Nephron (organoid): ENCODE measurements around the gene CA6.
"Not testable (repeated sequence)": the region's sequence is repeated elsewhere in the genome, so short reads cannot be mapped to it uniquely, and the experiment has no call there.

Experiments
- H3K27ac Mint-ChIP-seq, 3 experiments: 2 replicates each; pipeline ENCODE4 v1.8.0; 2020; ENCODE audit warnings: mixed read lengths in 3 of 3, mild to moderate bottlenecking in 2 of 3, moderate library complexity in 1 of 3
- H3K27me3 Mint-ChIP-seq: 2 replicates; pipeline ENCODE4 v1.8.0; 2021; ENCODE audit warnings: low read depth, mild to moderate bottlenecking, moderate library complexity, mixed read lengths
- H3K36me3 Mint-ChIP-seq: 2 replicates; pipeline ENCODE4 v1.8.0; 2020; ENCODE audit warnings: low read depth, mixed read lengths
- H3K4me1 Mint-ChIP-seq: 2 replicates; pipeline ENCODE4 v1.8.0; 2020; ENCODE audit warnings: mixed read lengths
- H3K4me3 Mint-ChIP-seq, 3 experiments: 2 replicates each; pipeline ENCODE4 v1.8.0; 2020; ENCODE audit warnings: mild to moderate bottlenecking in 3 of 3, mixed read lengths in 3 of 3, moderate library complexity in 2 of 3
- H3K9me3 Mint-ChIP-seq: 2 replicates; pipeline ENCODE4 v1.8.0; 2020; ENCODE audit warnings: mixed read lengths
- TF ChIP-seq, protein P1 (sequence below), 3 experiments: fragments of 200-600 bp; sonication (generic); IDR thresholded peaks; one replicate each; pipeline ENCODE4 v1.5.0; 2021; ENCODE audit warnings: antibody characterized with exemption in 3 of 3; ENCODE audit not compliant: unreplicated experiment in 3 of 3

CA6 gene

DNA sequence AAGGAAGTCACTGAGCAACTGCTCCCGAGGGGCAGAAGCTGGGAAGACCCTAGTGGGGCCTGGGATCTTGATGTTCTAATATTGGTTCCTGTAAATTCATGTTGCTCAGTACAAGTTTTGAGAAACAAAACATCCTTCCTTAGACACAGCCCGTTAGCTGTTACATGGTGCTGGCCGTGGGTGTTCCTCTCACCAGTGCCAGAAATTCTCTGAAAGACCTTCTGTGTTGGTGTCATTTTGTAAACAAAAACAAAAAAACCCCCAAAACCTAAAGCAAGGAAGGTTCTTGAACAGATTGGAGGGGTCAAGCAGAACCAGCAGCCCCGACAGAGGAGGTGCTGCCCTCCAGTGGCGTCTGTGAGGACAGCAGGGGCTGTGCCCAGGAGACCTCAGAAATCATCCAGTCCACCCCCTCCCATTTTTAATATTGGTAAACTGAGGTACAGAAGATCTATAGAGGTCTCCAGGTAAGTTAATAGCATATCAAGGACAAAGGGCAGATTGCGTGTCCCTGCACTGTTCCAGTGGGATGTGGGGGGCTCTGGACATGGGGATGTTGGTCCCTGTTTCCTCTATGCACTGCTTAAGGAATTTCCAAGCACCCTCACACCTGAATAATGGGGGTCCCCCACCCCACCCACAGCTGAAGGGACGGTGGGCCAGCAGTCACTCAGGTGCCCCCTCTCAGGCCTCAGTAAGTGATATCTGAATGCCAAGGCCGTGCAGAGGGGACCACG, 42.4 kb downstream of the CA6 start:
- peaks cover 9% of the 10 kb centered on the region for H3K27me3 Mint-ChIP-seq
- H3K4me1 Mint-ChIP-seq: no peaks in the 10 kb centered on the region
- peaks cover 3% of the 10 kb centered on the region for H3K9me3 Mint-ChIP-seq
- H3K4me3 Mint-ChIP-seq: no peak overlapping the region
- H3K36me3 Mint-ChIP-seq: no peaks in the 10 kb centered on the region
- peak overlapping the region in 1 of 3 experiments; percentile 29 for H3K27ac Mint-ChIP-seq
- TF ChIP-seq, protein P1, sequence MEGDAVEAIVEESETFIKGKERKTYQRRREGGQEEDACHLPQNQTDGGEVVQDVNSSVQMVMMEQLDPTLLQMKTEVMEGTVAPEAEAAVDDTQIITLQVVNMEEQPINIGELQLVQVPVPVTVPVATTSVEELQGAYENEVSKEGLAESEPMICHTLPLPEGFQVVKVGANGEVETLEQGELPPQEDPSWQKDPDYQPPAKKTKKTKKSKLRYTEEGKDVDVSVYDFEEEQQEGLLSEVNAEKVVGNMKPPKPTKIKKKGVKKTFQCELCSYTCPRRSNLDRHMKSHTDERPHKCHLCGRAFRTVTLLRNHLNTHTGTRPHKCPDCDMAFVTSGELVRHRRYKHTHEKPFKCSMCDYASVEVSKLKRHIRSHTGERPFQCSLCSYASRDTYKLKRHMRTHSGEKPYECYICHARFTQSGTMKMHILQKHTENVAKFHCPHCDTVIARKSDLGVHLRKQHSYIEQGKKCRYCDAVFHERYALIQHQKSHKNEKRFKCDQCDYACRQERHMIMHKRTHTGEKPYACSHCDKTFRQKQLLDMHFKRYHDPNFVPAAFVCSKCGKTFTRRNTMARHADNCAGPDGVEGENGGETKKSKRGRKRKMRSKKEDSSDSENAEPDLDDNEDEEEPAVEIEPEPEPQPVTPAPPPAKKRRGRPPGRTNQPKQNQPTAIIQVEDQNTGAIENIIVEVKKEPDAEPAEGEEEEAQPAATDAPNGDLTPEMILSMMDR (IDR thresholded peaks at IDR 0.05; ENCODE audit: unreplicated experiment in 3 of 3): peak; percentile 92 to 95 (median 95)

DNA sequence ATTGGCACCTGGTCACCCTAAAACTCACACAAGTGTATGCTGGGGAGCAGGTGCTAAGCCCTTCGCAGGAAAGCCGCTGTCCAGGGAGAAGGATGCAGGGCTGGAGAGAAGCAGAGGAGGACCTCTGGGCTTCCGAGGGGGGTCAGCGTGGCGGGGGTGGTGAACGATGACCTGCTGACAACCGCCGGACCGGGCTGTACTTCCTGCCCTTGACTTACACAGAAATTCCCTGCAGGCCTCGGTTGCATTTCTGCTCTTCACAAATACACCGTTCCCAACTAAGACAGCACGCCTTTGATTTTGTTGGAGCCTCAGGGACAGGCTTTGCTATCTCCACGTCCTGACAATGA, 42.9 kb downstream of the CA6 start:
- H3K27ac Mint-ChIP-seq: no peak overlapping the region
- H3K4me3 Mint-ChIP-seq: no peak overlapping the region

DNA sequence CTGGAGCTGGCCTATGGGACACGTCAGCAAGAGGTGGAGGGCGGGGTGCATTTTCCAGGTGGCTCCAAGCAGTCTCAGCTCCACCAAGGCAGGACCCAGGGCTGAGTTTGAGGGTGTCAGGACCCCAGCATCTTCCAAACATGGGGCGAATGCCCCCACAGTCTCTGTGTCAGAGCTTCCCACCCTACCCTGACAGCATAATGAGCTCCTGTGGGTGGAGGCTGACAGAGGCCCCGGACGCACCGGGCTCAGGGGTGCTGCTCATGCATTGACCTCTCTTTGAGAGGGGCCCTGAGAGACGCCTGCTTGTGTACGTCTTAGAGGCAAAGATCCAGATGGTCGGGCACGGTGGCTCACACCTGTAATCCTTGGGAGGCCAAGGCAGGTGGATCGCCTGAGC, 43.4 kb downstream of the CA6 start:
- Mint-ChIP-seq H3K4me3 (no peak overlapping the region), H3K4me1 (no peaks in the 10 kb centered on the region), H3K27me3 (peaks cover 9% of the 10 kb centered on the region), H3K27ac (no peak overlapping the region), H3K36me3 (no peaks in the 10 kb centered on the region), H3K9me3 (peaks cover 5% of the 10 kb centered on the region)
- TF ChIP-seq, protein P1 (IDR thresholded peaks at IDR 0.05; ENCODE audit: unreplicated experiment in 3 of 3): no peak

More for the DNA sequence above, 42.9 kb downstream of the CA6 start:
- Mint-ChIP-seq H3K27me3 (peaks cover 9% of the 10 kb centered on the region), H3K9me3 (peaks cover 5% of the 10 kb centered on the region), H3K36me3 (no peaks in the 10 kb centered on the region), H3K4me1 (no peaks in the 10 kb centered on the region)
- TF ChIP-seq, protein P1 (IDR thresholded peaks at IDR 0.05; ENCODE audit: unreplicated experiment in 3 of 3): no peak

DNA sequence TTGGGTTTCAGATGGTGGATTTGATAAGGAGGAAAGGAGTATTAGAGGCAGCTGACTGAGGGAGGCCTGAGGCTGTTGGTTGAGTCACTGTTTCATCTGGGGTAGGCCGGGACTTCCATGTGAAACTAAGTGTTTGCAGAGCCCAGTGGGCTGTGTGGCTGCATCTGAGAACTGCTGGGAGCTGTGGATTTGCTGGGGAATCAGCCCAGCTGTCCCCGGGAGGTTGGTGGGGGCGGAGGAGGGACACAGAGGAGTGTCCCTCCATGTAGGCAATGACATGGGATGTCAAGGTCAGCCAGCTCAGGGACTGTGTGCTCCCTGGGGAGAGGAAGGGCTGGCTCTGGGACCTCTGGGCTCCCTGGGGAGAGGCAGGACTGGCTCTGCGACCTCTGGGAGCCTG, 44.2 kb downstream of the CA6 start:
- H3K27me3 Mint-ChIP-seq: peaks cover 9% of the 10 kb centered on the region
- peaks cover 5% of the 10 kb centered on the region for H3K9me3 Mint-ChIP-seq
- TF ChIP-seq, protein P1 (IDR thresholded peaks at IDR 0.05; ENCODE audit: unreplicated experiment in 3 of 3): no peak
- H3K27ac Mint-ChIP-seq: peak overlapping the region in 1 of 3 experiments; percentile 14
- H3K4me3 Mint-ChIP-seq: no peak overlapping the region
- H3K4me1 Mint-ChIP-seq: no peaks in the 10 kb centered on the region
- no peaks in the 10 kb centered on the region for H3K36me3 Mint-ChIP-seq

DNA sequence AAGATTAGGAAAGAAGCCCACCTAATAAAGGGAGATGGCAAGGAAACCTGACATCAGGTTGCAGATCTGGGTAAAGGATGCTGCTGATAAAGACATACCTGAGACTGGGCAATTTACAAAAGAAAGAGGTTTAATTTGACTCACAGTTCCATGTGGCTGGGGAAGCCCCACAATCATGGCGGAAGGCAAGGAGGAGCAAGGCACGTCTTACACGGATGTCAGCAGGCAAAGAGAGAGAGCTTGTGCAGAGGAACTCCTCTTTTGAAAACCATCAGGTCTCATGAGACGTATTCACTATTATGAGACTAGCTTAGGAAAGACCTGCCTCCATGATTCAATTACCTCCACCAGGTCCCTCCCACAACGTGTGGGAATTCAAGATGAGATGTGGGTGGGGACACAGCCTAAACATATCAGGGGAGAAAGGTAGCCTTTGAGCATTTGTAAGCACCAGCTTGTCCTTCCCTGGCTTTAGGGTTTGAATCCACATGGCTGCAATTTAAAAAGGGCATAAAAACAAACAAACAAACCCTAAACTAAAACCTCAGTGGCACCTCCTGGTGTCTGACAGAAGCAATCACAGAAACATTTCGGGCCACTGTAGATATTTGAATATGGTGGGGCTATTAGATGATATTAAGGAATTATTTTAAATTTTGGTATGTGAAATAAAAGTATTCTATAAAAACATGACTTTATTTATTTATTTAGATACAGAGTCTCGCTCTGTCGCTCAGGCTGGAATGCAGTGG, 47.4 kb downstream of the CA6 start:
- TF ChIP-seq, protein P1 (IDR thresholded peaks at IDR 0.05; ENCODE audit: unreplicated experiment in 3 of 3): no peak
- no peaks in the 10 kb centered on the region for H3K36me3 Mint-ChIP-seq
- no peak overlapping the region for H3K4me3 Mint-ChIP-seq
- H3K9me3 Mint-ChIP-seq: peaks cover 5% of the 10 kb centered on the region
- H3K4me1 Mint-ChIP-seq: no peaks in the 10 kb centered on the region
- no peak overlapping the region for H3K27ac Mint-ChIP-seq
- H3K27me3 Mint-ChIP-seq: peaks cover 7% of the 10 kb centered on the region

DNA sequence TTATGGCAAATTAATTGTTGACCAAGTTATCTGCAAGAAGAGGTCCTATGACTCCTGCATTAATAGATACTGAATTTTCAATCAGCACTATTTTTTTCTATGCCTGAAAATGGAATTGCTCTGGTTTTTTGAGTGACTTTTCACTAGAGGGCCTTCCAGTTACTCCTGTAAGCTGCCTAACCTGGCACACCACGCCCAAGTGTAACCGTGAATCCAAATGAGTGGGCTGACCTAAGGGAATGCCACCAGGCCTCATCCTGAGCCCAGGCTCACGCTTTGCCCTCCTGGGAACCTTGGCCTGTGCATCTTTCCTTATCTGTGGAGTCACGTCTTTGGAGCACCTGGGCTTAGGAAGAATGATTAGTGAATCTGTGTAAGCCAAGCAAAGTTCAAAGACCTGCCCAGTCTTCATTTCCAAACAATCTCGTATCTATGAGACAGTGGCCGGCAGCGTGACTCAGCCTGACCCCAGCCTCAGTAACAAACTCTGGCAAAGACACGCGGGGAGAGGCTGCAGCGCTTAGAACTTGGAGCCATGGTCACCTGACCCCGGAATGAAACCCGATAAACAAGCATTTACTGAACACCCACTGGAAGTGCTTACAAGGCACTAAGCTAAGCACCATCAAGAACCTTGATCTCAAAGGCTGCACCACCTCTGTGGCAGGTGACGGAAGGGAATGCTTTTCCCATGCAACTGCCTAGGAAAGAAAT, 48.5 kb downstream of the CA6 start:
- not testable (repeated sequence) for H3K4me1 Mint-ChIP-seq, H3K9me3 Mint-ChIP-seq, H3K4me3 Mint-ChIP-seq, H3K27me3 Mint-ChIP-seq, H3K36me3 Mint-ChIP-seq, H3K27ac Mint-ChIP-seq

DNA sequence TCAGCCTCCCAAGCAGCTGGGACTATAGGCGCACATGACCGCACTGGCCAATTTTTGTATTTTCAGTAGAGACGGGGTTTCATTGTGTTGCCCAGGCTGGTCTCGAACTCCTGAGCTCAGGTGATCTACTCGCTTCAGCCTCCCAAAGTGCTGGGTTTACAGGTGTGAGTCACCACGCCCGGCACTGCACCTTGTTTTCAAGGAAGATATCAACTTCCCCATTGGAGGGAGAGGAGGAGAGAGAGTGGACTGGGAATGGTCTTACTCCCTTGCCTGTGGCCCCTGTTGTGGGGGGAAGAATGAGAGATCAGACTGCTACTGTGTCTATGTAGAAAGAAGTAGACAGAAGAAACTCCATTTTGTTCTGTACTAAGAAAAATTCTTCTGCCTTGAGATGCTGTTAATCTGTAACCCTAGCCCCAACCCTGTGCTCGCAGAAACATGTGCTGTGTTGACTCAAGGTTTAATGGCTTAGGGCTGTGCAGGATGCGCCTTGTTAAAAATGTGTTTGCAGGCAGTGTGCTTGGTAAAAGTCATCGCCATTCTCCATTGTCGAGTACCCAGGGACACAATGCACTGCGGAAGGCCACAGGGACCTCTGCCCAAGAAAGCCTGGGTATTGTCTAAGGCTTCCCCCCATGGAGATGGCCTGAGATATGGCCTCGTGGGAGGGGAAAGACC, 56.0 kb downstream of the CA6 start:
- not testable (repeated sequence) for H3K4me1 Mint-ChIP-seq, H3K36me3 Mint-ChIP-seq, H3K4me3 Mint-ChIP-seq, H3K9me3 Mint-ChIP-seq
- Mint-ChIP-seq H3K27ac (peak overlapping the region; percentile 47 to 89 (median 87)), H3K27me3 (peaks cover 15% of the 10 kb centered on the region)

DNA sequence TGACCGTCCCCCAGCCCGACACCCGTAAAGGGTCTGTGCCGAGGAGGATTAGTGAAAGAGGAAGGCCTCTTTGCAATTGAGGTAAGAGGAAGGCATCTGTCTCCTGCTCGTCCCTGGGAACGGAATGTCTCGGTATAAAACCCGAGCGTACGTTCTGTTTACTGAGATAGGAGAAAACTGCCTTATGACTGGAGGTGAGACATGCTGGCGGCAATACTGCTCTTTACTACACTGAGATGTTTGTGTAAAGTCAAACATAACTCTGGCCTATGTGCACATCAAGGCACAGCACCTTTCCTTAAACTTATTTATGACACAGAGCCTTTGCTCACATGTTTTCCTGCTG, 56.5 kb downstream of the CA6 start:
- not testable (repeated sequence) for H3K4me1 Mint-ChIP-seq, H3K9me3 Mint-ChIP-seq, H3K36me3 Mint-ChIP-seq, H3K4me3 Mint-ChIP-seq
- peak overlapping the region; percentile 47 to 89 (median 87) for H3K27ac Mint-ChIP-seq
- H3K27me3 Mint-ChIP-seq: peaks cover 15% of the 10 kb centered on the region
